Right renal pelvis (tissue), 4 donors: ENCODE data around the gene DCDC2B. TPM values are rescaled to one million over a fixed set of nuclear protein-coding genes. Genes with fewer than 3 reads are reported as not detected.
"Not testable (repeated sequence)": the region's sequence is repeated elsewhere in the genome, so short reads cannot be mapped to it uniquely, and the experiment has no call there.

Source experiments
- DNase-seq, 4 donors: peaks; one replicate each; pipeline ENCODE4 v3.0.0-alpha.2; 2013; ENCODE audit warnings: low read depth in 4 of 4, low spot score in 3 of 4, missing footprints in 1 of 4
- polyA plus RNA-seq, 4 donors: library from polyadenylated mRNA; unstranded; fragments of 120-200 nt; gene quantifications; one replicate each; pipeline ENCODE4 v1.2.1, GENCODE V29; 2013; ENCODE audit not compliant: insufficient read length in 4 of 4

Gene DCDC2B
- under 1 TPM; 0.62 to 0.96 (median 0.72) TPM for polyA plus RNA-seq

DNA sequence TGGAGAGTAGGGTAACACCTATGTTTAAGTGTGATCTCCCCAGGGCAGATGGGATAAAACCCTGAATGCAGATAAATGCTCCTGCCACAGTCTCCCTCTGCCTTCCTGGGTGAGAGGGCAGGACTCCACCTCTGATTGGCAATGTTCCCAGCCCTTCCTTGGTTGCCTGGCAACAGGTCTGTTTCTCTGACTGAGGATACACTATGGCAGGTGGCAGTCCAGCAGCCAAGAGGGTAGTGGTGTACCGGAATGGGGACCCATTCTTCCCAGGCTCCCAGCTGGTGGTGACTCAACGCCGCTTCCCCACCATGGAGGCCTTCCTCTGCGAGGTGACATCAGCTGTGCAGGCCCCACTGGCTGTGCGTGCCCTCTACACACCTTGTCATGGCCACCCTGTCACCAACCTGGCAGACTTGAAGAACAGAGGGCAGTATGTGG, at the start of gene DCDC2B:
Gene DCDC2B (plus strand): TSS at position 199 of the 438 bp plus-strand sequence. CDS start 5 bp downstream, at position 204.
- no peak for DNase-seq

DNA sequence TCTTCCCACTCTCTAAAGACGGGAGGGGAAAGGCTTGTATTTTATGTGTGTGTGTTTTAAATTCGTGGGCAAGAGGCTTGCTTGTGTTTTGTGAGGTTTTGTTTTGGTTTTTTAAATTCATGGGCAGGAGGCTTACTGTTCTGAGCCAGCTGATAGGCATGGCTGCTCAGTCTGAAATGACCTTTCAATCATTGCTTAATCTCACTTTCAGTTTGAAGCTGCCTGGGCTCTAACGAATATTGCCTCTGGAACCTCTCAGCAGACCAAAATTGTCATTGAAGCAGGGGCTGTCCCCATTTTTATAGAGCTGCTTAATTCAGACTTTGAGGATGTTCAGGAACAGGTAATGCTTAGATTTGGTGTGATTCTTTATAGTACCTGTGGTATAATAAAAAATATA, 49.7 kb upstream of the DCDC2B start:
- no peak for DNase-seq

DNA sequence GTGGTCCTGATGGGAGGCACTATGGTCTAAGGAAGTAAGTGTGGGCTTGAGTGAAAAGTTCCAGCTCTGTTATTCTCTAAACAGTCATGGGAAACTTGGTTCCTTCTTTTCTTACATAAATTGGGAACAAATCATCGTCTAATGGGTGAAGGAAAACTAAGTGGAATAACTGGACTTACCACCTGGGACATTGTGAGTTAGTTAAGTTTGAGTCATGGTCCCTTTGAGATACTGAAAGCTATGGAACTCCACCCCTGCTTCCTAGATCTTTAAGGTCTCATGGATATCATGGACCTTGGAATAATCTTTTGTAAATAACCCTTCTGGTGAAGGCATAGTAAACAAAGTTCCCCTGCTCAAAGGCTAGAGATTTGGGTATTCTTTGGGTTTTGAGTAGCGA, 45.5 kb upstream of the DCDC2B start:
- DNase-seq = no peak

DNA sequence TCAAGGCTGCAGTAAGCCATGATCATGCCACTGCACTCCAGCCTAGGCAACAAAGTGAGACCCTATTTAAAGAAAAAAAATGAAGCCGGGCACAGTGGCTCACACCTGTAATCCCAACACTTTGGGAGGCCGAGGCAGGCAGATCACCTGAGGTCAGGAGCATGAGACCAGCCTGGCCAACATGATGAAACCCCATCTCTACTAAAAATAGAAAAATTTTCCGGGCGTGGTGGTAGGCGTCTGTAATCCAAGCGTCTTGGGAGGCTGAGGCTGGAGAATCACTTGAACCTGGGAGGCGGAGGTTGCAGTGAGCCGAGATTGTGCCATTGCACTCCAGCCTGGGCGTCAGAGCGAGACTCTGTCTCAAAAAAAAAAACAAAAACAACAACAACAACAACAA, 43.3 kb upstream of the DCDC2B start:
- DNase-seq = not testable (repeated sequence)

DNA sequence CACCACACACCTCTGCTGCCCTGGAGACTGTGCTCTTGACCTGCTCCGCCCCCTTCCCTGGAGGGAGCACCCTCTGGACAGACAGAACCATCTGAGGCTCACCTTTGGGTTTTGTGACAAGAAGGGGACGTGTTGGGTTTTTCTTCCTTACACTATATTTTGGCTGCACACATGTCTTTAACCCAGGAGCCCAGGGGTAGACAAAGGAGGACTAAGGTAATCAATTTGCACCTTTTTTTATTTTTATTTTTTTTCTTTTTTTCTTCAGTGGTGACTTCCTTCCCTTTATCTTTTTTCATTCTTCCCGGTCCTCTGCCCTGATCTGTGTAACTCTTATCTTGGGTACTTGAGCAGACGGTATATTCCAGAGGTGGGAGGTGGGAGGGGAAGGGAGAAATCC, 37.9 kb upstream of the DCDC2B start:
- DNase-seq = no peak

DNA sequence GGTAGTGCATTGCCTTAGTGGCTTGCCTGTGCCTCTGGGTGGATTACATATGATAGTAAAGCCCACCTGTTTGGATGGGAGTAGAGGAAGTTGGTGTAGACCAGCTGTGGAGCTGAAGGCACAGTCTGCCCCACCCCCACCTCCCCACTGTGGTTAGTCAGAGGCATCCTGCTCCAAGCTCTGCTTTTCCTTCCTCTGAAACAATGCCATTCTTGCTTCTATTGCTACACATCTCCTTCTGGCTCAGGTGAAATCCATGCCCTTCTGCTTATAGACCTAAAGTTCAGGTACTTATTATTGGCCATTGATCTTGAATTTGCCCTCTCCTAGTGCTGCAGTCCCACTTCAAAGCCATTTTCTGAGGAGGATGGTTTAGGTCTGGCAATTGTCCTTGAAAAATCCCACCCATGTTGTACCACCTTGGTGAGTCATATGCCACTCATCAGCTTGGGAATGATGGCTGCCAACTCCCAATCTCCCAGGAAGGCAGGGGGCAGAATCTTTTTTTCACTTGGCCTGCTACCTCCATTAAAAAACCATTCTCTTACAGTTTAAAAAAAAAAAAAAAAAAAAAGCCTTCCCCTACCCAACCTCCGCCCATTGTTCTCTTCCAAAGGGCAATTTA, 36.2 kb upstream of the DCDC2B start:
- DNase-seq = no peak

DNA sequence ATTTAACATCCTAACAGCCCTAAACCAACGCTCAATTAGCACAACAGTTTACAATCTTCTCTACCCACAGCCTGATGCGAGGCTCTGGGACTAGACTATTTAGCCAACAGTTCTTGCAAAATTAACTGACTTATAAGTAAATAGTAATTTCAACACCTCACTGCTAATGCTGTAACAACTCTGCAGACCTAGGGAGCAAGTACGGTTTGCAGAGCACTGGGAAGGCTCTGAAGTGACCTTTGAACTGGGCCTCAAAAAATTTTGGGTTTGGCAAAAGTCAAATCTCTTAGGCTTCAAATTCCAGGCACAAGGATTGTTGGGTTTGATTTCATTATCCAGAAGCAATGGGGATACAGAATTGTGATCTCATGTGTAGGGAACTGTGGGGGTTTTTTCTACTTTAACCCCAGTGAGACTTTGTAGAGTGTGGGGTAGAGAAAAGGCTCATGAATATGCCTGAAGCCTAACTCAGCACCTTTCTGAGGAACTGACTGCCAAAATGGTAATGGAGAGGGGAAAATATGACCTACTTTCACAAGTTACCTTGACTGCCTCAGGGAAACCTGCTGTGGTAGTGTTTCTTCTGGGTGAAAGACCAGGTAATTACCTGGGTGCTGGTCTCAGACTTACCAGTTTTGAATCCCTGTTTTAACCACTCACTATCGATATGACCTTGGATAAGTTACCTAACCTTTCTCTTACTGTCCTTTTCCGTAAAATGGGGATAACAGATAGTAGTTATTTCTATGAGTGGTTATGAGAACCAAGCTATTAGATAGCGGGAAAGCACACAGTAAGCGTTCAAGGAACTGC, 30.3 kb upstream of the DCDC2B start:
- no peak for DNase-seq

DNA sequence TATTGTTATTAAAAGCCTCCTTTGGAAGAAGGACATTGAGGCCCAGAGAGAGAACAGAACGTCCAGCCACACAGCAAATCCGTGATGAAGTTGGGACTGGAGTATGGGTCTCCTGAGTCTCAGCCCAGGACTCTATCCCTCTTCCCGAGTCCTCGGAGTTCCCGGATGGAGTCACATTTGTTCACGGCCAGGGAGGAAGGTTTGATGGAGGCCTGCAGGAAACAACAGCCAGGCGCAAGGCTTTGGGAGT, 29.8 kb upstream of the DCDC2B start:
- no peak for DNase-seq

DNA sequence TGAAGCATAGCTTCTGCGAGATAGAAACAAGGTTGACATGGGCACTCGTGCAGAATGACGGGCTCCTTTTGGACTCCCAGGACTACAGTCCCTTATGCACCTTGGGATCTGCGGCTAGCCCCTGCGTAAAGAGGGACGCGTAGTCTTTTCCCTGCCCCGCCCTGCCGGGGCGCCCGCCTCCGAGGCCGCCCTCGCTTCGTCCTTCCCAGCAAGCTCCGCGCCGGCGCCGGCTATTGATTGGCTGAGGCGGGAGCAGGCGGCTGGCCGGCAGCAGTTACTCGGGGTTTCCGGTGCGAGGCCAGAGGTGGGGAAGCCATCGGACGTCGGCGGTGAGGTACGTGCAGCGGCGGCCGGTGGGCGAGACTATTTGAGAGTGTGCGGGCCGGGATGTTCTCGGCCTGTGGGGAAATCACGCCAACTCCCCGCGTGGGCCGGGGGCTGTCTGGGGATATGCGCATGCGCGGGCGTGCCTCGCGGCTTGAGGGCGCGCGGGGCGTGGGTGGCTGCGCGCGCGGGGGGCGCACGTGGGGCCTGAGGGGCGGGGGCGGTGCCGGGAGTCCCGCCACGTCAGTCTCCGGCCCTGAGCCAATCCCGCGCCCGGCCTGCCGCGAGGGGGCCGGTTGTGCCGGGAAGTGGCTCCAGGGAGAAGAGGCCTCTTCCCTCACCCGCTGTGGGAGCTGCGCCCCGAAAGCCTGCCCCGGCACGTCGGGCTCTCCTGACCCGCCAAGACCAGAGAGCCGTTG, 29.3 kb upstream of the DCDC2B start, which contains the start of gene TXLNA:
Gene TXLNA (plus strand): TSS at position 233 of the 743 bp plus-strand sequence. CDS start 671 bp downstream, outside the sequence.
- DNase-seq = peak; percentile 81 to 89 (median 86)

DNA sequence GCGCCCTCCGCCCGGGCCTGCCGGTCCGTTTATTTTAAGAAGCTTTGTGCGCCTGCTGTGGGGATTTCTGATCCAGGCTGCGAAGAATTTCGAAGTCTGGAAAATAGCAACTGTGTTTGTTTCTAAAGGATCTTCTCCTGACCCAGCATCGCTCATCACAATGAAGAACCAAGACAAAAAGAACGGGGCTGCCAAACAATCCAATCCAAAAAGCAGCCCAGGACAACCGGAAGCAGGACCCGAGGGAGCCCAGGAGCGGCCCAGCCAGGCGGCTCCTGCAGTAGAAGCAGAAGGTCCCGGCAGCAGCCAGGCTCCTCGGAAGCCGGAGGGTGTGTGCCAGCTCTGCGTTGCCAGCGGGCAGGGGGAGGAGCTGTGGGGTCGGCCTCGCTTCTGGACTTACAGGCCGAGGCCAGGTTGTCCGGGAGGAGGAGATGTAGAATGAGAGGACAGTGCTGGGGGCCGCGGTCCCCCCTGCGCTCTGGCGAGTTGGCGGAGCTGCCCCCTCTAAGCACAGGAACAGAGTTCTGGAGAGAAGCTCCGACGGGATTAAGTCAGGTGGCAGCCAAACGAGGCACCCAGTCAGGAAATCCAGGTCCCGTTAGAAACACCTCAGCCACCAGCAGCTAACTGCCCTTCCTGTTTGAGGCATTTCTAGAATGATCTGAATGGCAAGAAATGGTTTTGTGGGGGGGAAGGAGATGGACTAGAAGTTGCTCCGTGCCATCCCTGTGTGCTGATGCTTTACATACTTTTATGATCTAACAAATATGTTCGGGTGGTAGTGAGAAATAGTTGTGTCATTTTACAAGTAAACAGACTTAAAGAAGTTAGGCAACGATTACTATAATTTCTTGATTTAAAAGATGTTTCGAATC, 28.5 kb upstream of the DCDC2B start:
- peak in 2 of 4 donors; percentile 16 to 18 for DNase-seq

DNA sequence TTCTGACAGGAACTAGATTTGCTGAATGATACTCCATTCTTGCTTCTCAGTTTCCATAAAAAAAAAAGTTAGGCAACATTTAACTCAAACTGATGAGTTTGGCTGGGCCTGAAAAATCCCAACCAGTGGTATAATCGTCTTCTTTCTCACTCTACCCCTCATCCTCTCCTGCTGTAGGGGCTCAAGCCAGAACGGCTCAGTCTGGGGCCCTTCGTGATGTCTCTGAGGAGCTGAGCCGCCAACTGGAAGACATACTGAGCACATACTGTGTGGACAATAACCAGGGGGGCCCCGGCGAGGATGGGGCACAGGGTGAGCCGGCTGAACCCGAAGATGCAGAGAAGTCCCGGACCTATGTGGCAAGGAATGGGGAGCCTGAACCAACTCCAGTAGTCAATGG, 27.8 kb upstream of the DCDC2B start:
- no peak for DNase-seq

DNA sequence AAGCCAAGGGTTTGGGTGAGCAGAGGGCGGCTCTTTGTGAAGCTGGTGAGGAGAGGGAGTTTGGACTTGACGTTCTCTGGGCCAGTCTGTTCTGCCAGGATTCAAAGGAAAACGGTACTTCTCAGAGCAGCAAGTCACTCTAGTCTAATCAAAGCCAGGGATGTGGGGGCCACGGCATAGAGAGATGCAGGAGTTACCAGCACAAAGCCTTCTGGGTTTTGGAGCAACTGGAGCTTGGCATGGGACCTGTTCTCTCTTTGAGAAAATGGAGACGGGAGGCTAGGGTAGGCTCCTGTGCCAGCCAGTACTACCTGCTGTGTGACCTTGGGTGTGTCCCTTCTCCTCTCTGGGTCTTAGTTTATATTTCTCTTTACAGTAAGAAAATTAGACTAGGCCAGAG, 27.3 kb upstream of the DCDC2B start:
- no peak for DNase-seq

DNA sequence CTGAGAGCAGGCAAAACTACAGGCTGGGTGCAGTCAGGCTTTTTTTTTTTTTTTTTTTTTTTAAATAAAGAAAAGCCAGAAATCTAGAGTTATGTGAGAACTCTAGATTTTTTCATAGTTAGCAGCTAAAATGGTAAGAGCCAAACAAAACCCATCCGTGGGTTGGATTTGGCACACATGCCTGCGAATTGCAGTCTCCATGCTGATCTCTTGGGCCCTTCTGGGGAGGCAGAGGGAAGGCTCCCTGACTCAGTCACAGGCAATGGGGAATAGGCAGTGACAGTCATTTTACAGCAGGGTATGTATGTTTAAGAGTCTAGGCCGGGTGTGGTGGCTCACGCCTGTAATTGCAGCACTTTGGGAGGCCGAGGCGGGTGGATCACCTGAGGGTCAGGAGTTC, 26.8 kb upstream of the DCDC2B start:
- DNase-seq = no peak

DNA sequence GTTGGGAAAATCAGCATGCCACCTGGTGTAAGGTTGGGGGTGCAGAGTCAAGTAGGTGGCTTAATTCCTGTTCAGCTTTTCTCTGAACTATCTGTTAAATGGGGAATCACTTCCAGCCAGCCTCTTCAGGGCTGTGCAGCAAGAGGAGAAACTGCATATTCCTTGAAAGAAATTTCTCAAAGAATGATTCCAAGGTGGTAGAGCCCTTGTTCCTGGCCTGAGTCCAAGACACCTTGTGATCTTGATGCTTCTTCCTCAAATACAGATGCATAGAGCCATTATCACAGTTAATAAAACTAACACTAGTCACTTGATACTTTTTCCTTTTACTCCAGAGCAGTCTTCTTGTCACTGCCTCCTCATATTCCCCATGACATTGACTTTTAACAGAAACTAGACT, 24.2 kb upstream of the DCDC2B start:
- no peak for DNase-seq

DNA sequence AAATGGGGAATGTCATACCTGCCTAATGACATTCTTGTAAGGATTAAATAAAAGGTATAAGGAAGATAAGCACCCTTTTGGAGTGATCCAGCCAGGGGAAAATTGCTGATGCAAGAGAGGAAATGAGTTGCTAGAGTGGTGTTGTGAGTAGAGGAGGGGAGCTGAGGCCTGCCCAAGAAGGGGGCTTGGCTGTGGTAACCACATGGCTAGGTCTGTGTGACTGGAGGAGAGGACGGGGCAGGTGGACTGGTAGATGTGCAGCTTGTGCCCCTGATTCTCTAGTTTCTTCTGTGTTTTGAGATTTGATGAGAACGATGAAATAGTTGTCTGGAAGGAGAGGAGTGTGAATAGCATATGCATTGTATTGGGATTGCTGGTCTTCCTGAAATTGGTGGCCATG, 22.8 kb upstream of the DCDC2B start:
- DNase-seq = no peak

DNA sequence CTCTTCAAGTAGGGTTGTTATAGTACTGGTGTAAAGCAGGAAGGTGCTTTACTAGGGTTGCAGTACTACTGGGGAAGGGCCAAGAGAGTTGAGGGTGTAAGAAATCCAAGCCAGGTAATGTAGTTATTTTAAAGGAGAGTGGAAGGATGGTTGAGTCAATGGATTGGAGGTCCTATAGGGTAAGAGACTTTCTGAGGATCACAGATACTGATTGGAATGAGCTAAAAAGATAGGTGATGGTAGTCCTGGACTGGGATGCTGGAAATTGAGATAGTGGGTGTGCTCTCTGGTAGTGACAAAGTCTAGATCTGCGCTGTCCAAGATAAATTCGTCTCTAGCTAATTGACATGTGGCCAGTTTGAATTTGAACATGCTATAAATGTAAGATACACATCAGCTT, 22.4 kb upstream of the DCDC2B start:
- DNase-seq = no peak

DNA sequence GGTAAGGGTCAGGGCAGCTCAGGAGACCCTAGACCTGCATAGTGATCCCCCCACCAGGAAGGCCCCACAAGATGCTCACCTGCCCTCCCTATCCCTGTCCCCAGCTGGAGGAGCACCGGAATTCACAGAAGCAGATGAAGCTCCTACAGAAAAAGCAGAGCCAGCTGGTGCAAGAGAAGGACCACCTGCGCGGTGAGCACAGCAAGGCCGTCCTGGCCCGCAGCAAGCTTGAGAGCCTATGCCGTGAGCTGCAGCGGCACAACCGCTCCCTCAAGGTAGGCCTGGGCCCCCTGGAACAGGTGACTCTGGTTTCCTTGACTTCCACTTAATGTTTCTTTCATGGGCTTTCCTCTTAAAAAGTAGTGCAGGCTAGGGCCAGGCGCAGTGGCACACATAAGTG, 21.0 kb upstream of the DCDC2B start:
- DNase-seq = no peak

DNA sequence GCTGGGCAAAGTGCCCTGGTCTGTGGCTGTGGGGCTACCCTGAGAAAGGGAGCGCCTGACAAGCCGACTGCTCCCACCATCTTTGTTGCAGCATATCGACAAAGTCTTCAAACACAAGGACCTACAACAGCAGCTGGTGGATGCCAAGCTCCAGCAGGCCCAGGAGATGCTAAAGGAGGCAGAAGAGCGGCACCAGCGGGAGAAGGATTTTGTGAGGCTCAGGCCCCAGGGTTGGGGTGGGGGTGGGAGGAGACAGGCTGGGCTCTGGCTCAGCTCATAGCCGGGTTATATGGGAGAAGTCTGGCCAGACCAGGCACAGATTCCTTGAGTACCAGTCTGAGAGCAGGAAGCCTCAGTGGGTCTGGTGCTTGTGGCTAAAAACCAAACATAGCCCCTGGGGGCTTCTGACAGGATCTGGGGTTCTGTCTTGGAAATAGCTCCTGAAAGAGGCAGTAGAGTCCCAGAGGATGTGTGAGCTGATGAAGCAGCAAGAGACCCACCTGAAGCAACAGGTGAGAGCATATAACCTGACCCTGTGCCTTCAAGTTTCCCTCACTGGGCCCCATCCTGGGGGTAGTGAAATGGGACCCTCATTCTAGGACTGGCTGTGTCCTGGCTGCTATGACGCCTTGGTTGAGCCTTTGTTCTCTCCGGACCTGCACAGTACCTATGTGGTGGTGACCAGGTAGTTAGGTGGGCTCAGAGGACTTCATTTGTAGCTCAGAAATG, 16.5 kb upstream of the DCDC2B start:
- no peak for DNase-seq

DNA sequence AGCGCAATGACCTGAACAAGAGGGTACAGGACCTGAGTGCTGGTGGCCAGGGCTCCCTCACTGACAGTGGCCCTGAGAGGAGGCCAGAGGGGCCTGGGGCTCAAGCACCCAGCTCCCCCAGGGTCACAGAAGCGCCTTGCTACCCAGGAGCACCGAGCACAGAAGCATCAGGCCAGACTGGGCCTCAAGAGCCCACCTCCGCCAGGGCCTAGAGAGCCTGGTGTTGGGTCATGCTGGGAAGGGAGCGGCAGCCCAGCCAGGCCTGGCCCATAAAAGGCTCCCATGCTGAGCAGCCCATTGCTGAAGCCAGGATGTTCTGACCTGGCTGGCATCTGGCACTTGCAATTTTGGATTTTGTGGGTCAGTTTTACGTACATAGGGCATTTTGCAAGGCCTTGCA, 13.9 kb upstream of the DCDC2B start:
- no peak for DNase-seq

DNA sequence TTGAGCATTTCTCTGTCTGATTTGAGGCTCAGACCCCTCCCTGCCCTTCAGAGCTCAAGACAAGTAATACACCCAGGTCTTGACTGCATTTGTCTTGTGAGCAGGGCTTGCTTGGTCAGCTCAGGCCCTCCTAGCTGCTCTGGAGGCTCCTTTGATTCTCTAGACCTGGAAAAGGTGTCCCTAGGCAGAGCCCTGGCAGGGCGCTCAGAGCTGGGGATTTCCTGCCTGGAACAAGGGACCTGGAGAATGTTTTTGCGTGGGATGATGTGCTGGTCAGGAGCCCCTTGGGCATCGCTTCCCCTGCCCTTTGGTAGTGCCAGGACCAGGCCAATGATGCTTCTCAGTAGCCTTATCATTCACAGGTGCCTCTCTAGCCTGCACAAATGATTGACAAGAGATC, 13.4 kb upstream of the DCDC2B start:
- no peak for DNase-seq
